Right lobe of liver (tissue), 6 donors: ENCODE data around the gene IL1F10. TPM values are rescaled to one million over a fixed set of nuclear protein-coding genes. Genes with fewer than 3 reads are reported as not detected.

Source experiments
- ATAC-seq, 4 donors: fragments of 200-7000 bp; cut with Tn5 transposase; one replicate each; pipeline ENCODE4 v1.9.1; 2020; ENCODE audit warnings: mild to moderate bottlenecking in 4 of 4, moderate library complexity in 4 of 4
- DNase-seq, 3 donors: peaks; one replicate each; pipeline ENCODE4 v3.0.0-alpha.2; 2020
- H3K27ac ChIP-seq, 3 donors: fragments of 200-600 bp; one replicate each; pipeline ENCODE4 v1.8.0; 2022
- H3K27me3 ChIP-seq, 2 donors: fragments of 200-600 bp; one replicate each; pipeline ENCODE4 v1.8.0; 2022
- H3K36me3 ChIP-seq, 4 donors: fragments of 200-600 bp; sonication (generic) in 1 of 4; one replicate each; pipeline versions ENCODE4 v1.5.1 to v1.8.0; 2017 to 2022; ENCODE audit warnings: control low read depth in 1 of 4
- H3K4me1 ChIP-seq, 4 donors: fragments of 200-600 bp; sonication (generic) in 1 of 4; one replicate each; pipeline versions ENCODE4 v1.5.1 to v1.8.0; 2017 to 2022; ENCODE audit warnings: control low read depth in 1 of 4
- H3K4me3 ChIP-seq, 3 donors: fragments of 200-600 bp; one replicate each; pipeline ENCODE4 v1.8.0; 2022
- H3K9me3 ChIP-seq, 4 donors: fragments of 200-600 bp; sonication (generic) in 1 of 4; one replicate each; pipeline versions ENCODE4 v1.5.1 to v1.8.0; 2017 to 2022; ENCODE audit warnings: control low read depth in 1 of 4
- POLR2A ChIP-seq: fragments of 450-650 bp; IDR thresholded peaks from one replicate; pipeline ENCODE4 v1.6.1; 2017; ENCODE audit warnings: antibody characterized with exemption, mild to moderate bottlenecking
- WGBS: methylation state at CpG from one replicate; pipeline ENCODE4 v1.1.6; 2018; ENCODE audit warnings: low coverage, low lambda C conversion rate; ENCODE audit not compliant: insufficient coverage; ENCODE audit errors: missing lambda C conversion rate; 5-methylcytosine and 5-hydroxymethylcytosine counted together
- intact Hi-C, 2 donors: fragments of 100-400 bp; cut with DNase I; formaldehyde crosslinking; loops; one replicate each; pipeline versions ENCODE4 v1.11.2 to v1.14.1; 2022
- total RNA-seq, 6 experiments: library from RNA; depleted of rRNA in 2 of 6; stranded (reverse); fragments of >200 nt in 2 of 6; fragmentation: NEBNext Ultra II Directional in 3 of 6; extraction: Animal tissue kit (Norgen Biotek cat#: 25700) in 3 of 6; gene quantifications; one replicate each; pipeline versions ENCODE4 v1.1.0 to v1.2.4, GENCODE V29; 2016 to 2023
- TF ChIP-seq, protein P1 (sequence below), 4 donors: fragments of 200-600 bp in 3 of 4; fragments of 450-650 bp in 1 of 4; IDR thresholded peaks; one replicate each; pipeline versions ENCODE4 v1.5.1 to v1.8.0; 2016 to 2022; ENCODE audit warnings: antibody characterized with exemption in 4 of 4, mild to moderate bottlenecking in 2 of 4
- donor health status: DM: no; HTN: yes; CAD: no.
- donor health status: DM: no; HTN: no; CAD: no.
- donor health status: DM: no; HTN: no; CAD: no.
- donor health status: DM: no; HTN: yes; CAD: no.
- donor health status: DM: no; HTN: yes; CAD: no.

Gene IL1F10
- total RNA-seq, 6 experiments from 2014 or later: not detected

DNA sequence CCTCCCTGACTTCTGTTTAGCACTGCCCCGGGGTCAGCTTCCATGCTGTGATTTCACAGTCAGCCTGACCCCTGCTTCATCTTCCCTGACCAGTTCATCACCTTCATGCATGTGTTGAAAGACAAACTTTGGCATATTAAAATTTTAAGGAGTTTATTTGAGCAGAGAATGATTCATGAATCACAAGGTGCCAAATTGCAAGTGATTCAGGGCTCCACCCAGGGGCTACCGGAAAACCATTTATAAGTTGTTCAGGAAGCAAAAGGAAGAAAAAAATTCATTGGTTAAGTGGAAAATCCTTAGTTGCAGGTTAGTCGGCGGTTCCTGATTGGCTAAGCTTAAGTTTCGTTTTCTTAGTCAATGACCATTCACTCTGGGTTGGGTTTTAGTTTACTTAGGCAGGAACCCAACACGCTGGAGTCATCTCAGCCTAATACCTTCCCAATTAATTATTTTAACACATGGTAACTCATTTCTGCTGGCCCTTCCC, 10.6 kb downstream of the IL1F10 start:
- intact Hi-C loops: no loop called here
- no peaks in the 10 kb centered on the region for H3K27me3 ChIP-seq
- no peaks in the 10 kb centered on the region for H3K9me3 ChIP-seq
- WGBS: 35% methylated on average over 6 of the region's 6 CpGs
- no peak overlapping the region for H3K4me3 ChIP-seq
- H3K27ac ChIP-seq: peak overlapping the region; percentile 29 to 60 (median 37)
- DNase-seq (peak in 2 of 3 donors; percentile 50 to 57), ATAC-seq (peak; percentile 70 to 79 (median 79))
- TF ChIP-seq, protein P1, sequence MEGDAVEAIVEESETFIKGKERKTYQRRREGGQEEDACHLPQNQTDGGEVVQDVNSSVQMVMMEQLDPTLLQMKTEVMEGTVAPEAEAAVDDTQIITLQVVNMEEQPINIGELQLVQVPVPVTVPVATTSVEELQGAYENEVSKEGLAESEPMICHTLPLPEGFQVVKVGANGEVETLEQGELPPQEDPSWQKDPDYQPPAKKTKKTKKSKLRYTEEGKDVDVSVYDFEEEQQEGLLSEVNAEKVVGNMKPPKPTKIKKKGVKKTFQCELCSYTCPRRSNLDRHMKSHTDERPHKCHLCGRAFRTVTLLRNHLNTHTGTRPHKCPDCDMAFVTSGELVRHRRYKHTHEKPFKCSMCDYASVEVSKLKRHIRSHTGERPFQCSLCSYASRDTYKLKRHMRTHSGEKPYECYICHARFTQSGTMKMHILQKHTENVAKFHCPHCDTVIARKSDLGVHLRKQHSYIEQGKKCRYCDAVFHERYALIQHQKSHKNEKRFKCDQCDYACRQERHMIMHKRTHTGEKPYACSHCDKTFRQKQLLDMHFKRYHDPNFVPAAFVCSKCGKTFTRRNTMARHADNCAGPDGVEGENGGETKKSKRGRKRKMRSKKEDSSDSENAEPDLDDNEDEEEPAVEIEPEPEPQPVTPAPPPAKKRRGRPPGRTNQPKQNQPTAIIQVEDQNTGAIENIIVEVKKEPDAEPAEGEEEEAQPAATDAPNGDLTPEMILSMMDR (IDR thresholded peaks at IDR 0.05): no peak
- no peak for TF ChIP-seq POLR2A
- peaks cover 0 to 6% (median 0%) of the 10 kb centered on the region in 4 donors for H3K4me1 ChIP-seq
- H3K36me3 ChIP-seq: no peaks in the 10 kb centered on the region

- DNase-seq (no peak), ATAC-seq (no peak)
- peaks cover 0 to 6% (median 0%) of the 10 kb centered on the region in 4 donors for H3K4me1 ChIP-seq
- H3K36me3 ChIP-seq: no peaks in the 10 kb centered on the region
- WGBS: 80% methylated on average over 4 of the region's 4 CpGs
- intact Hi-C loops: no loop called here
- H3K9me3 ChIP-seq: no peaks in the 10 kb centered on the region
- no peaks in the 10 kb centered on the region for H3K27me3 ChIP-seq
- H3K27ac ChIP-seq: peak overlapping the region in 1 of 3 donors; percentile 24
- TF ChIP-seq, protein P1 (IDR thresholded peaks at IDR 0.05): no peak
- no peak for TF ChIP-seq POLR2A
- no peak overlapping the region for H3K4me3 ChIP-seq
Observed at GRCh38 chr2:113079131-113079530, 11.4 kb downstream of the IL1F10 start.

DNA sequence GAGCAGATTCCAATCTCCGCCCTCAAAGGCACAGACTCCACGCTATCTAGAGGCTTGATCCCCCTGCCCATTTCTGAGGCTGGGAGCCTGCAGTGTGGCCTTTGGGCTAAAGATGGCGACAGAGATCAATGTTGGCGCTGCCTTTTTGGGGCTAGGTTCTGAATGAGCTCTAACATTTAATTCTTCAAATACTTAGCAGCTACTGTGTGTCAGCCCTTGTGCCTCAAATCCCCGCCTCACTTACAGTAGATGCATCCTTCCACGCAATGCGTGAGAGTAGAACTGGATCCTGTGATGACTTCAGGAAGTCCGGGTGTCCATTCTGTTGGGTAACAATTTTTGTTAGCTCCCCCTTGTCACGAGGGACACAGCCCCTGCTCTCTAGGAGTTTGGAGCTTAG, 12.4 kb downstream of the IL1F10 start:
- WGBS: 33% methylated on average over 9 of the region's 9 CpGs
- H3K27me3 ChIP-seq: no peaks in the 10 kb centered on the region
- H3K27ac ChIP-seq: no peak overlapping the region
- DNase-seq: peak in 2 of 3 donors; percentile 40 to 55
- no peak overlapping the region for H3K4me3 ChIP-seq
- no peaks in the 10 kb centered on the region for H3K9me3 ChIP-seq
- intact Hi-C loops: loop anchor here (5.0 to 10.0 kb wide), 2 partner anchors 52 to 55 kb away; no protein-coding TSS in a partner anchor
- TF ChIP-seq POLR2A: no peak
- TF ChIP-seq, protein P1 (IDR thresholded peaks at IDR 0.05): peak; percentile 66 to 78 (median 74)
- peak; percentile 51 to 81 (median 74) for ATAC-seq
- H3K36me3 ChIP-seq: no peaks in the 10 kb centered on the region
- H3K4me1 ChIP-seq: peaks cover 0 to 6% (median 0%) of the 10 kb centered on the region in 4 donors

DNA sequence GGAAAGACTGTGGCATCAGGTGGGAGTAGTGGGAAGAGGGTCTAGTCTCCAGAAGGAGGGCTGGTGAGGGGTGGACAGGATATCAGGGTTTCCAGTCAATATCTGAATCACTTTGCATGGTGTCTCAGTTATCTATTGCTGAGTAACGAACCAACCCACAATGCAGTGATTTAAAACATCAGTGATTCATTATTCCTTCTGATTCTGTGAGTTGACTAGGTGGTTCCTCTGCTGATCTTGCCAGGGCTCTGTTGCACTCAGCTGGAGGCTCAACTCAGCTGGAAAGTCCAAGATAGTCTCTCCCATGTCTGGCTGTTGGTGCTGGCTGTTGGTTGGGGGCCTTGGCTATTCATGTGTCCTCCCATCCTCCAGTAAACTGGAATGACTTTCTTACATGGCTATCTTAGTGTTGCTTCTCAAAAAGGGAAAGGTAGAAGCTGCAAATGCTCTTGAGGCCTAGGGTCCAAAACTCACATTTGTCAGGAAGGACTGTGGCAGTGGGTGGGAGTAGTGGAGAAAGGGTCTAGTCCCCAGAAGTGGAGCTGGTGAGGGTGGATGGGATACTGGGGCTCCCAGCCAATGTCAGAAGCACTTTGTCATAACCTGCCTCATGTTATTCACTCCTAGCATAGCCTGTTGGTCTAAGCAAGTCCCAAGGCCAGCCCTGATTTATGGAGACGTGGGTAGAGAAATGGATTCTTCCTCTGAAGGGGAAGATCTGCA, 13.9 kb downstream of the IL1F10 start:
- Histone ChIP-seq H3K27me3 (no peaks in the 10 kb centered on the region), H3K36me3 (no peaks in the 10 kb centered on the region), H3K27ac (no peak overlapping the region), H3K4me1 (peaks cover 0 to 6% (median 0%) of the 10 kb centered on the region in 4 donors), H3K9me3 (no peaks in the 10 kb centered on the region), H3K4me3 (no peak overlapping the region)
- DNase-seq: no peak
- TF ChIP-seq, protein P1 (IDR thresholded peaks at IDR 0.05): no peak
- no peak for TF ChIP-seq POLR2A
- 50% methylated on average over 2 of the region's 2 CpGs for WGBS
- intact Hi-C loops: loop anchor here (5.0 to 10.0 kb wide), 2 partner anchors 51 to 53 kb away; no protein-coding TSS in a partner anchor
- ATAC-seq: no peak
